NCI-H460 (cell line): ENCODE measurements around the gene CEP112. TPM values are rescaled to one million over a fixed set of nuclear protein-coding genes. Genes with fewer than 3 reads are reported as not detected.

ENCODE experiments used
- DNase-seq: peaks from one replicate; pipeline ENCODE4 v3.0.0-alpha.2; 2016; ENCODE audit warnings: low read depth; ENCODE audit errors: extremely low read depth
- total RNA-seq: library from RNA; depleted of rRNA; stranded (reverse); fragments of >200 nt; shearing (Covaris generic); gene quantifications from 2 replicates; pipeline ENCODE4 v1.2.3, GENCODE V29; 2014

CEP112 gene
- total RNA-seq, 1 experiment from 2014 or later: 6.5 TPM

- DNase-seq: no peak
These were observed 527.2 kb downstream of the CEP112 start for GRCh38 chr17:65664696-65665095.

- no peak for DNase-seq
These were observed 527.7 kb downstream of the CEP112 start for GRCh38 chr17:65664266-65664665.

GRCh38 chr17:65662196-65662595 is 529.7 kb downstream of the CEP112 start:
- DNase-seq: no peak

GRCh38 chr17:65660947-65661346 is 531.0 kb downstream of the CEP112 start:
- DNase-seq: peak; percentile 22

- no peak for DNase-seq
These were observed 531.9 kb downstream of the CEP112 start for GRCh38 chr17:65660078-65660477.

GRCh38 chr17:65659512-65659911 is 532.4 kb downstream of the CEP112 start:
- DNase-seq: no peak

GRCh38 chr17:65657251-65657828 is 534.6 kb downstream of the CEP112 start:
- DNase-seq: no peak

- DNase-seq: no peak
These were observed 535.3 kb downstream of the CEP112 start for GRCh38 chr17:65656390-65657250.

- DNase-seq: no peak
These were observed 536.2 kb downstream of the CEP112 start for GRCh38 chr17:65655706-65656105.

- DNase-seq: no peak
These were observed 547.4 kb downstream of the CEP112 start for GRCh38 chr17:65644545-65644944.

GRCh38 chr17:65638221-65638975 is 553.5 kb downstream of the CEP112 start:
- DNase-seq: no peak

- DNase-seq: no peak
These were observed 554.1 kb downstream of the CEP112 start for GRCh38 chr17:65637786-65638185.

GRCh38 chr17:65634533-65634932 is 557.4 kb downstream of the CEP112 start:
- DNase-seq: no peak

GRCh38 chr17:65633988-65634387 is 557.9 kb downstream of the CEP112 start:
- DNase-seq: no peak

GRCh38 chr17:65633146-65633881 is 558.6 kb downstream of the CEP112 start:
- no peak for DNase-seq

- DNase-seq: no peak
These were observed 561.4 kb downstream of the CEP112 start for GRCh38 chr17:65630502-65630901.

GRCh38 chr17:65629234-65629690 is 562.7 kb downstream of the CEP112 start:
- peak; percentile 8 for DNase-seq

GRCh38 chr17:65628644-65629036 is 563.3 kb downstream of the CEP112 start:
- DNase-seq: no peak

- peak; percentile 65 for DNase-seq
These were observed 563.9 kb downstream of the CEP112 start for GRCh38 chr17:65627891-65628643.

- no peak for DNase-seq
These were observed 564.8 kb downstream of the CEP112 start for GRCh38 chr17:65627108-65627507.
